Measurements from ENCODE around the gene MYO6.
"Not testable (repeated sequence)": the region's sequence is repeated elsewhere in the genome, so short reads cannot be mapped to it uniquely, and the experiment has no call there.

Gene MYO6

DNA sequence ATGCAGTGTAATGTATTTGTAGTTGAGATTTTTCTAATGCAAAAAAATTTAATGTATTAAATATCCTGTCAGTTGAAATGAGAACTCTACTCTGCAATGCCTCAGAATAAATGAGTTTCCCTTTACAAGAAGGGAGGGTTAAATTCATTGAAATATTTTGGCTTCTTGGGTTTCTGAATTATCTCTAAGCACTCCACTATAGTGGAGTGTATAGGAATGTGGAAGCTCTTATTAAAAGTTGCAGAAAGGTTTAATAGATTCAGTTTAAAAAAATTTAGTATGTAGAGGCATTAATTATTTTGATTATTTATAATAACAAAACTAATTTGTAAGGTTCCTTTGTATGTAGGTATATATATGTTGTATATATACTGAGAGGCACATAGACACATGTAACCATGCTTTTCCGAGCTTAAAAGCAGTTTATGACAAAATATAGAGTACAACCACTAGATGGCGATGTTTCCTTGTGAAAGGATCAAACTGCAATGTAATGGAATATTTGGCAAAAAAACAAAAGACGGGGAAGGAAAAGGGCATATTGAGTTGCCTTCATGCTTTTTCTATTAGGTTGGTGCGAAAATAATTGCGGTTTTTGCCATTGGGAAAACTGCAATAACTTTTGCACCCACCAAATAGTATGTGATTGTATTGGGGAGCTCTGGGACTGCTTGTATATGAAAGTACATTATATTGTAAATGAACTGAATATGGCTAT, 144.2 kb downstream of the MYO6 start:
- DNase-seq (ENCODE audit: low read depth, low spot score), result peak; percentile 28
- CTCF ChIA-PET, result interaction anchor here (0.7 to 4.9 kb wide), 29 partner anchors 10 to 1590 kb away, joined by 3 to 64 read pairs (median 4); partner anchors contain the start of gene HTR1B
- peak; percentile 46 for TF ChIP-seq CTCF (IDR thresholded peaks at IDR 0.05; ENCODE audit: insufficient read depth, low read length, missing control alignments)
- no peak overlapping the region for H3K4me3 ChIP-seq (ENCODE audit: low read depth, low read length)
- POLR2A ChIA-PET, result interaction anchor here (0.7 kb wide), 1 partner anchor 1567 kb away, joined by 3 read pairs; no protein-coding TSS in a partner anchor

DNA sequence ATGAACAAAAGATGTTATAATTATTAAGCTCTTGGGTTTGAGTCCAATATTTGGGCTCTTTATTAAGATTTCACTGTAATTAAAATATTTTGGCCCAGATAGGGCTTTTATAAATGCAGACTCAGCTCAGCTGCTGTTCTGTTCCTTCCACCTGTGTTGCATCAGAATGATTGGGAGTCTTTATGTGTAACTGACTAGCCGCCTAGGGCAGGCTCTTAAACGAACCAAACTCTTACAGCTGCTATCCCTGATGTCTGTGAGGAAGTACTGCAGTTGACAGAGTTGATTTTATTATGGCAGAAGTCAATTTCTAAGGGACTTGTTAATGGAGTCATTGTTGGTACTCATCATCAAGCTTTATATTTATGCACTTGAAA, 144.7 kb downstream of the MYO6 start:
- ChIA-PET POLR2A (no interaction called here), CTCF (interaction anchor here (0.8 to 4.9 kb wide), 25 partner anchors 10 to 1572 kb away, joined by 3 to 64 read pairs (median 4); partner anchors contain the start of gene HTR1B)
- DNase-seq (ENCODE audit: low read depth, low spot score), result no peak
- no peak for TF ChIP-seq CTCF (IDR thresholded peaks at IDR 0.05; ENCODE audit: insufficient read depth, low read length, missing control alignments)
- H3K4me3 ChIP-seq (ENCODE audit: low read depth, low read length), result no peak overlapping the region

DNA sequence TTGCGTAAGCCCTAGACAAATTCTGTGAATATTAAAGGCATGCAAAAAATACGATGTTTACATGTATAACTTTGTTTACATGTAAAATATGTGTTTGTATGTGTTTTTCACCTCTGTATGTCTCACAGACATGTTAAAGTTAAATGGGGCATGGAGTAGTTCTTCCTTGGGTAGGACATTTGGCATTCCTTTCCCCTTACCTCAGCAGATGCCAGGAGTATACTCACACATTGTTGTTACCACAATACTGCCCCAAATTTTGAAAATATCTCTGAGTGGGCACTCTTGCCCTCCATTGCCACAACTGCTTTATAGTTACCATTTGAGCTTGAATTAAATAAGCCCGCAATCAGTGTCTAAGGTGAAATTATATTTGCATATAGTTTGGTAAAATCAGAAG, 147.5 kb downstream of the MYO6 start:
- POLR2A ChIA-PET, result no interaction called here
- DNase-seq (ENCODE audit: low read depth, low spot score), result no peak
- no peak for TF ChIP-seq CTCF (IDR thresholded peaks at IDR 0.05; ENCODE audit: insufficient read depth, low read length, missing control alignments)
- CTCF ChIA-PET, result interaction anchor here (1.0 to 1.1 kb wide), 3 partner anchors 13 to 41 kb away, joined by 3 read pairs; no protein-coding TSS in a partner anchor
- H3K4me3 ChIP-seq (ENCODE audit: low read depth, low read length), result no peak overlapping the region

DNA sequence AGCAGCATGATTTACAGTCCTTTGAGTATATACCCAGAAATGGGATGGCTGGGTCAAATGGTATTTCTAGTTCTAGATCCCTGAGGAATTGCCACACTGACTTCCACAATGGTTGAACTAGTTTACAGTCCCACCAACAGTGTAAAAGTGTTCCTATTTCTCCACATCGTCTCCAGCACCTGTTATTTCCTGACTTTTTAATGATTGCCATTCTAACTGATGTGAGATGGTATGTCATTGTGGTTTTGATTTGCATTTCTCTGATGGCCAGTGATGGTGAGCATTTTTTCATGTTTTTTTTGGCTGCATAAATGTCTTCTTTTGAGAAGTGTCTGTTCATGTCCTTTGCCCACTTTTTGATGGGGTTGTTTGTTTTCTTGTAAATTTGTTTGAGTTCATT, 151.2 kb downstream of the MYO6 start:
- POLR2A ChIA-PET; H3K4me3 ChIP-seq (ENCODE audit: low read depth, low read length); CTCF ChIA-PET; DNase-seq (ENCODE audit: low read depth, low spot score): not testable (repeated sequence)

- H3K4me3 ChIP-seq (ENCODE audit: low read depth, low read length); POLR2A ChIA-PET; DNase-seq (ENCODE audit: low read depth, low spot score): not testable (repeated sequence)
- CTCF ChIA-PET, result interaction anchor here (2.5 to 9.8 kb wide), 2 partner anchors 12 to 28 kb away, joined by 7 to 64 read pairs; no protein-coding TSS in a partner anchor
Observed at GRCh38 chr6:75905129-75905528, 156.1 kb downstream of the MYO6 start.

- CTCF ChIA-PET, result interaction anchor here (2.5 to 9.8 kb wide), 2 partner anchors 14 to 27 kb away, joined by 7 to 64 read pairs; no protein-coding TSS in a partner anchor
- POLR2A ChIA-PET, result no interaction called here
- DNase-seq (ENCODE audit: low read depth, low spot score), result no peak
Observed at GRCh38 chr6:75906871-75907270, 157.8 kb downstream of the MYO6 start.

DNA sequence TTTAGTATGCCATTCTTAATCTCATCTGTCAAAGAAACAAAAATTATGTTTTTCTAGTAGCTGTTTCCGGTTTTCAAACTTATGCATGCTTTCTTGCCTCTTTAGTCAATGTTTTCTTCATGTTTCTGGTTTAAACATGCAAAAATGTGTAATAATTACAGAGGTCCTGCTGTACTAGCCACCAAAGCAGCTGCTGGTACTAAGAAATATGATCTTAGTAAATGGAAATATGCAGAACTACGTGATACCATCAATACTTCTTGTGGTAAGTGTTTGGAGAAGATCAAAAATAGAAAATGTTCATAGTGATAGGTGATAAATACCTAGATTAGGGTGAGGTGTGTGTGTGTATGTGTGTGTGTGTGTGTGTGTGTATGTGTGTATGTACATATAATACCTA, 158.4 kb downstream of the MYO6 start:
- no peak for TF ChIP-seq CTCF (IDR thresholded peaks at IDR 0.05; ENCODE audit: insufficient read depth, low read length, missing control alignments)
- ChIA-PET CTCF (interaction anchor here (1.4 to 9.8 kb wide), 3 partner anchors 15 to 28 kb away, joined by 4 to 64 read pairs (median 7); no protein-coding TSS in a partner anchor), POLR2A (no interaction called here)

More at GRCh38 chr6:75906871-75907270, 157.8 kb downstream of the MYO6 start:
- H3K4me3 ChIP-seq (ENCODE audit: low read depth, low read length), result no peak overlapping the region
- TF ChIP-seq CTCF (IDR thresholded peaks at IDR 0.05; ENCODE audit: insufficient read depth, low read length, missing control alignments), result no peak

More for the DNA sequence above, 158.4 kb downstream of the MYO6 start:
- no peak for DNase-seq (ENCODE audit: low read depth, low spot score)
- H3K4me3 ChIP-seq (ENCODE audit: low read depth, low read length), result no peak overlapping the region
